Measurements from ENCODE around the gene FNBP1L. TPM values are rescaled to one million over a fixed set of nuclear protein-coding genes. Genes with fewer than 3 reads are reported as not detected.

Gene FNBP1L
- total and polyA plus RNA-seq, 10 of the 15 experiments (the other 5 are each of a cell fraction or from before 2014, with no cell fraction given), result 0.02 to 0.12 (median 0.07) TPM; not detected in 4

- no peak for TF ChIP-seq ZBTB40 (IDR thresholded peaks at IDR 0.05; ENCODE audit: borderline replicate concordance)
- TF ChIP-seq CREB1 (IDR thresholded peaks at IDR 0.05; ENCODE audit: low read depth), result no peak
These were observed 154.2 kb downstream of the FNBP1L start (continued) for GRCh38 chr1:93602101-93602500.

- no peak for DNase-seq (ENCODE audit: low read depth, low spot score)
- Histone ChIP-seq H3K4me2 (ENCODE audit: control insufficient read depth, insufficient read depth) (no peak overlapping the region), H3K9ac (ENCODE audit: control insufficient read depth, insufficient read depth, low read length) (no peak overlapping the region), H3K36me3 (ENCODE audit: control insufficient read depth in 2 of 2, insufficient read depth in 2 of 2, low read length in 1 of 2) (no peaks in the 10 kb centered on the region), H3K4me3 (no peak overlapping the region), H4K20me1 (ENCODE audit: control insufficient read depth, insufficient read depth) (peaks cover 9% of the 10 kb centered on the region), H2AFZ (ENCODE audit: control insufficient read depth, low read depth, low read length) (no peak overlapping the region), H3K9me3 (replicated peaks; ENCODE audit: control insufficient read depth, insufficient read depth, low read length) (no peaks in the 10 kb centered on the region; the same call in 2 of the 3 replicates), H3K27me3 (replicated peaks in 1 of 2; ENCODE audit: control insufficient read depth in 2 of 2, insufficient read depth in 2 of 2, low read length in 1 of 2) (peaks cover 0 to 2% of the 10 kb centered on the region in 2 experiments; a peak in 3 of 4 replicates), H3K4me1 (ENCODE audit: control insufficient read depth, insufficient read depth, low read length) (peaks cover 9% of the 10 kb centered on the region), H3K27ac (ENCODE audit: control insufficient read depth, insufficient read depth) (no peak overlapping the region), H3K79me2 (ENCODE audit: control insufficient read depth, insufficient read depth, low read length) (no peaks in the 10 kb centered on the region)
- ChIA-PET RAD21 (ENCODE audit: unreplicated experiment) (no interaction called here), SMC1A (ENCODE audit: uncharacterized antibody, unreplicated experiment) (interaction anchor here (0.7 kb wide), 1 partner anchor 215 kb away, joined by 3 read pairs; no protein-coding TSS in a partner anchor), CTCF (interaction anchor here (1.1 to 1.3 kb wide), 3 partner anchors 12 to 298 kb away, joined by 3 to 4 read pairs (median 3); no protein-coding TSS in a partner anchor), POLR2A (no interaction called here)
- no TSS peak for BruUV-seq (replicated peaks)
- in situ Hi-C loops (cut with MboI), result no loop called here
- no peak for FAIRE-seq
- intact Hi-C loops (cut with micrococcal nuclease; ENCODE audit: unreplicated experiment), result no loop called here
- no peak for ATAC-seq
- 15% methylated on average over 3 of the region's 3 CpGs for WGBS (ENCODE audit: insufficient coverage, insufficient replicate concordance, low lambda C conversion rate, missing lambda C conversion rate)
- TF ChIP-seq ZNF274 (IDR thresholded peaks at IDR 0.05; ENCODE audit: insufficient read depth, insufficient read length) (no peak), PKNOX1 (IDR thresholded peaks at IDR 0.05) (no peak), CEBPB (IDR thresholded peaks at IDR 0.05; ENCODE audit: borderline replicate concordance in 1 of 2, low read depth in 2 of 2, low read length in 2 of 2) (no peak), IKZF1 (conservative IDR thresholded peaks at IDR 0.05) (no peak), BMI1 (IDR thresholded peaks at IDR 0.05; ENCODE audit: borderline replicate concordance) (no peak), PAX5 (IDR thresholded peaks at IDR 0.05; ENCODE audit: borderline replicate concordance, low read depth, low read length) (no peak), ATF2 (IDR thresholded peaks at IDR 0.05; ENCODE audit: low read length) (no peak), WRNIP1 (IDR thresholded peaks at IDR 0.05; ENCODE audit: borderline replicate concordance, low read depth, low read length) (no peak)
These were observed 155.2 kb downstream of the FNBP1L start for GRCh38 chr1:93603106-93603505.

Data from GM12878 (cell line).